SK-N-MC (cell line): ENCODE measurements around the gene DNAH14.

Source experiments
- EZH2 ChIP-seq: fragments of 200-600 bp; sonication (generic); IDR thresholded peaks from one replicate; pipeline ENCODE4 v1.6.1; 2017; ENCODE audit warnings: antibody characterized with exemption
- FOXP2 ChIP-seq: optimal IDR thresholded peaks from 2 replicates; pipeline ENCODE3; 2011; ENCODE audit warnings: mild to moderate bottlenecking, moderate library complexity; ENCODE audit not compliant: insufficient read depth; ENCODE audit errors: extremely low read length, control extremely low read depth
- POLR2AphosphoS5 ChIP-seq: IDR thresholded peaks from 2 replicates; pipeline ENCODE4 v1.6.1; 2012; ENCODE audit warnings: mild to moderate bottlenecking, low read depth, low read length, borderline replicate concordance

DNA sequence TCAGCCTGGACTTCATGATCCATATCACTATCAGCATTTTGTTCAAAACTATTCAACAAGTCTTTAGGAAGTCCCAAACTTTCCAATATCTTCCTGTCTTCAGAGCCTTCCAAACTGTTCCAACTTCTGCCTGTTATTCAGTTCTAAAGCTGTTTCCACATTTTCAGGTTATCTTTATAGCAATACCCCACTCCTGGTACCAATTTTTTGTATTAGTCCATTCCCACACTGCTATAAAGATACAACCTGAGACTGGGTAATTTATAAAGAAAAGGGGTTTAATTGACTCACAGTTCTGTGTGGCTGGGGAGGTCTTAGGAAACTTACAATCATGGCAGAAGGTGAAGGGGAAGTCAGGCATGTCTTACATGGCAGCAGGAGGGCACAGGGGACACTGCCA lies 18.3 kb upstream of the DNAH14 start:
- TF ChIP-seq EZH2 (no peak), POLR2AphosphoS5 (no peak), FOXP2 (no peak)
